Glutamatergic neuron (in vitro differentiated cells): ENCODE data around the gene SIRT3. TPM values are rescaled to one million over a fixed set of nuclear protein-coding genes. Genes with fewer than 3 reads are reported as not detected.

ENCODE experiments used
- DNase-seq: peaks from one replicate; pipeline ENCODE4 v3.0.0; 2022
- H3K27ac Mint-ChIP-seq: one replicate; pipeline ENCODE4 v1.8.0; 2020; ENCODE audit warnings: mild to moderate bottlenecking, mixed read lengths, inconsistent platforms; ENCODE audit not compliant: unreplicated experiment
- H3K27me3 Mint-ChIP-seq: one replicate; pipeline ENCODE4 v1.8.0; 2020; ENCODE audit warnings: mild to moderate bottlenecking, moderate library complexity, mixed read lengths, inconsistent platforms; ENCODE audit not compliant: unreplicated experiment
- H3K36me3 Mint-ChIP-seq: one replicate; pipeline ENCODE4 v1.8.0; 2020; ENCODE audit warnings: mild to moderate bottlenecking, mixed read lengths, inconsistent platforms; ENCODE audit not compliant: unreplicated experiment
- H3K4me1 Mint-ChIP-seq: one replicate; pipeline ENCODE4 v1.8.0; 2020; ENCODE audit warnings: mild to moderate bottlenecking, low read depth, mixed read lengths, inconsistent platforms; ENCODE audit not compliant: unreplicated experiment
- H3K4me3 Mint-ChIP-seq: one replicate; pipeline ENCODE4 v1.8.0; 2020; ENCODE audit warnings: mild to moderate bottlenecking, mixed read lengths, inconsistent platforms; ENCODE audit not compliant: unreplicated experiment
- H3K9me3 Mint-ChIP-seq: one replicate; pipeline ENCODE4 v1.8.0; 2020; ENCODE audit warnings: mild to moderate bottlenecking, moderate library complexity, mixed read lengths, inconsistent platforms; ENCODE audit not compliant: unreplicated experiment
- total RNA-seq: library from RNA; stranded (reverse); fragmentation: NEBNext Ultra II Directional; extraction: Animal tissue kit (Norgen Biotek cat#: 25700); gene quantifications from one replicate; pipeline ENCODE4 v1.2.1, GENCODE V29; 2021; ENCODE audit not compliant: unreplicated experiment
- TF ChIP-seq, protein P1 (sequence below): fragments of 200-600 bp; sonication (generic); IDR thresholded peaks from one replicate; pipeline ENCODE4 v1.5.0; 2021; ENCODE audit not compliant: partially characterized antibody, unreplicated experiment

SIRT3 gene
- total RNA-seq, 1 donor from 2014 or later: 23.6 TPM

DNA sequence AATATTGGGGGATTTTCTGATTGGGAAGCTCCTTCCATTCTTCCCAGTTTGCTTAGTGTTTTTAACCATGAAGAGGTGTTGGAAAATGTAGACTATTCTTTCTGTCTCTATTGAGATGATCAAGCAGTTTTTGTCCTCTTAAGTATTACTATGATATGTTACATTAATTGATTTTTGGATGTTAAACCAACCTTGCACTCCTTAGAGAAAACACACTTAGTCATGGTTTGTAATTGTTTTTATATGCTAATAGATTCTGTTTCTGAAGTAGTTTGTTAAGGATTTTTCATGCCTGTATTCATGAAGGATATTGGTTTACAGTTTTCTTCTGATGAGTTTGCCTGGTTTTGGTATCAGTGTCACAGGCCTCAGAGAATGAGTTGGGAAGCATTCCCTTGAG is 40.1 kb upstream of the SIRT3 start:
- Mint-ChIP-seq H3K36me3 (peaks cover 5% of the 10 kb centered on the region), H3K27ac (no peak overlapping the region), H3K9me3 (peaks cover 5% of the 10 kb centered on the region), H3K27me3 (peaks cover 8% of the 10 kb centered on the region), H3K4me1 (no peaks in the 10 kb centered on the region), H3K4me3 (no peak overlapping the region)
- DNase-seq: no peak
- TF ChIP-seq, protein P1, sequence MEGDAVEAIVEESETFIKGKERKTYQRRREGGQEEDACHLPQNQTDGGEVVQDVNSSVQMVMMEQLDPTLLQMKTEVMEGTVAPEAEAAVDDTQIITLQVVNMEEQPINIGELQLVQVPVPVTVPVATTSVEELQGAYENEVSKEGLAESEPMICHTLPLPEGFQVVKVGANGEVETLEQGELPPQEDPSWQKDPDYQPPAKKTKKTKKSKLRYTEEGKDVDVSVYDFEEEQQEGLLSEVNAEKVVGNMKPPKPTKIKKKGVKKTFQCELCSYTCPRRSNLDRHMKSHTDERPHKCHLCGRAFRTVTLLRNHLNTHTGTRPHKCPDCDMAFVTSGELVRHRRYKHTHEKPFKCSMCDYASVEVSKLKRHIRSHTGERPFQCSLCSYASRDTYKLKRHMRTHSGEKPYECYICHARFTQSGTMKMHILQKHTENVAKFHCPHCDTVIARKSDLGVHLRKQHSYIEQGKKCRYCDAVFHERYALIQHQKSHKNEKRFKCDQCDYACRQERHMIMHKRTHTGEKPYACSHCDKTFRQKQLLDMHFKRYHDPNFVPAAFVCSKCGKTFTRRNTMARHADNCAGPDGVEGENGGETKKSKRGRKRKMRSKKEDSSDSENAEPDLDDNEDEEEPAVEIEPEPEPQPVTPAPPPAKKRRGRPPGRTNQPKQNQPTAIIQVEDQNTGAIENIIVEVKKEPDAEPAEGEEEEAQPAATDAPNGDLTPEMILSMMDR: no peak

- no peak overlapping the region for H3K27ac Mint-ChIP-seq
Measured at GRCh38 chr11:272931-273198, 36.7 kb upstream of the SIRT3 start.

GRCh38 chr11:272195-272930 is 36.2 kb upstream of the SIRT3 start:
- no peak for DNase-seq
- TF ChIP-seq, protein P1: no peak
- Mint-ChIP-seq H3K4me1 (no peaks in the 10 kb centered on the region), H3K27ac (no peak overlapping the region), H3K4me3 (no peak overlapping the region), H3K9me3 (peaks cover 16% of the 10 kb centered on the region), H3K27me3 (peaks cover 3% of the 10 kb centered on the region), H3K36me3 (peaks cover 10% of the 10 kb centered on the region)

More at GRCh38 chr11:272931-273198, 36.7 kb upstream of the SIRT3 start:
- no peak for DNase-seq
- no peaks in the 10 kb centered on the region for H3K4me1 Mint-ChIP-seq
- peaks cover 10% of the 10 kb centered on the region for H3K36me3 Mint-ChIP-seq
- H3K9me3 Mint-ChIP-seq: peaks cover 16% of the 10 kb centered on the region
- TF ChIP-seq, protein P1: no peak
- no peak overlapping the region for H3K4me3 Mint-ChIP-seq
- H3K27me3 Mint-ChIP-seq: peaks cover 5% of the 10 kb centered on the region

DNA sequence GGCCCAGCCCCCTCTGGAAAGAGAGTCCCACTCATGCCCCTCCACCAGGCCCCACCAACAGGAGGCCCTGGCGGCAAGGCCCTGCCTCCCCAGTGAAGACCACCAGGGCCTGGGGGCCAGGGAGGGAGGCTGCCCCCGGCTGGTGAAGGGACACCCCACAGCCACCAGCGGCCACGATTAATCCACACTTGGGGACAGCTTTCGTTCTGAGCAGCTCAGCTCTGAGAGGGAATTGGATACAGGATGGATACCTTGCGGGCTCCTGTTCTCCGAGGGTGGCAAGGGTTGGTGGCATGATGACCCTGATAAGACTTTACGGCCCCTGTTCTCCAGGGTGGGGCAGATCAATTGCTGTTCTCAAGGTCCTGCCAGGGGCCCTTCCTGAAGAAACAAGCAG is 35.2 kb upstream of the SIRT3 start:
- Mint-ChIP-seq H3K4me3 (no peak overlapping the region), H3K4me1 (no peaks in the 10 kb centered on the region), H3K27me3 (peaks cover 3% of the 10 kb centered on the region), H3K27ac (no peak overlapping the region), H3K36me3 (peaks cover 5% of the 10 kb centered on the region), H3K9me3 (peaks cover 18% of the 10 kb centered on the region)
- TF ChIP-seq, protein P1: no peak
- no peak for DNase-seq

GRCh38 chr11:270451-271318 is 34.5 kb upstream of the SIRT3 start:
- no peak overlapping the region for H3K4me3 Mint-ChIP-seq
- TF ChIP-seq, protein P1: no peak
- H3K4me1 Mint-ChIP-seq: no peaks in the 10 kb centered on the region
- H3K27ac Mint-ChIP-seq: no peak overlapping the region
- no peak for DNase-seq
- H3K9me3 Mint-ChIP-seq: peaks cover 14% of the 10 kb centered on the region
- peaks cover 5% of the 10 kb centered on the region for H3K36me3 Mint-ChIP-seq
- peaks cover 3% of the 10 kb centered on the region for H3K27me3 Mint-ChIP-seq
